CD14-positive monocyte (primary cell): ENCODE data around the gene KDM4E. TPM values are rescaled to one million over a fixed set of nuclear protein-coding genes. Genes with fewer than 3 reads are reported as not detected.

Experiments
- DNase-seq, 3 donors: peaks; one replicate each; pipeline ENCODE4 v3.0.0-alpha.2; 2011 to 2022
- H2AFZ ChIP-seq: 2 replicates; pipeline ENCODE4 v1.6.0; 2012; ENCODE audit warnings: mild to moderate bottlenecking, low read depth, low read length, inconsistent platforms; ENCODE audit not compliant: insufficient read depth, poor library complexity, severe bottlenecking
- H3K27ac ChIP-seq, 2 donors: 1 replicate in 1 of 2; 2 replicates in 1 of 2; pipeline ENCODE4 v1.5.1; 2012 to 2013; ENCODE audit warnings: low read length in 2 of 2, control low read depth in 1 of 2, inconsistent platforms in 1 of 2, low read depth in 1 of 2, mild to moderate bottlenecking in 1 of 2
- H3K27me3 ChIP-seq, 2 donors: one replicate each; pipeline versions ENCODE4 v1.6.0 to v1.6.1; 2011 to 2013; ENCODE audit warnings: low read length in 2 of 2; ENCODE audit not compliant: control insufficient read depth in 2 of 2, insufficient read depth in 2 of 2
- H3K36me3 ChIP-seq, 2 donors: replicated peaks in 1 of 2; 1 replicate in 1 of 2; 2 replicates in 1 of 2; pipeline versions ENCODE4 v1.5.1 to v1.6.1; 2012 to 2013; ENCODE audit warnings: low read length in 2 of 2, control low read depth in 1 of 2, inconsistent platforms in 1 of 2, mild to moderate bottlenecking in 1 of 2; ENCODE audit not compliant: insufficient read depth in 2 of 2, control insufficient read depth in 1 of 2
- H3K4me1 ChIP-seq, 2 donors: 1 replicate in 1 of 2; 2 replicates in 1 of 2; pipeline versions ENCODE4 v1.5.1 to v1.6.1; 2012 to 2013; ENCODE audit warnings: low read length in 2 of 2, control low read depth in 1 of 2, inconsistent platforms in 1 of 2, mild to moderate bottlenecking in 1 of 2, moderate library complexity in 1 of 2; ENCODE audit not compliant: insufficient read depth in 2 of 2, control insufficient read depth in 1 of 2
- H3K4me2 ChIP-seq: replicated peaks from 2 replicates; pipeline ENCODE3; 2012; ENCODE audit warnings: low read length, moderate library complexity, mild to moderate bottlenecking; ENCODE audit not compliant: poor library complexity, severe bottlenecking; ENCODE audit errors: extremely low read depth
- H3K4me3 ChIP-seq, 3 experiments: fragments of 200-600 bp in 1 of 3; sonication (generic) in 1 of 3; replicated peaks in 1 of 3; 1 replicate in 2 of 3; 2 replicates in 1 of 3; pipeline ENCODE4 v1.5.1; 2011 to 2013; ENCODE audit warnings: low read length in 3 of 3, mild to moderate bottlenecking in 3 of 3, control low read depth in 2 of 3, low read depth in 2 of 3, inconsistent platforms in 1 of 3, moderate library complexity in 1 of 3
- H3K79me2 ChIP-seq: 2 replicates; pipeline ENCODE4 v1.6.0; 2012; ENCODE audit warnings: mild to moderate bottlenecking, control low read depth, inconsistent platforms, low read length, moderate library complexity; ENCODE audit not compliant: insufficient read depth
- H3K9ac ChIP-seq: 2 replicates; pipeline ENCODE4 v1.6.0; 2017; ENCODE audit warnings: low read length, mild to moderate bottlenecking; ENCODE audit not compliant: insufficient read depth, poor library complexity, severe bottlenecking
- H3K9me3 ChIP-seq, 2 donors: replicated peaks in 1 of 2; 1 replicate in 1 of 2; 2 replicates in 1 of 2; pipeline versions ENCODE4 v1.5.1 to v1.6.1; 2012 to 2013; ENCODE audit warnings: low read length in 2 of 2, control low read depth in 1 of 2; ENCODE audit not compliant: control insufficient read depth in 1 of 2, insufficient read depth in 1 of 2
- H4K20me1 ChIP-seq: 2 replicates; pipeline ENCODE4 v1.6.0; 2012; ENCODE audit warnings: mild to moderate bottlenecking, low read length, control low read depth, moderate library complexity; ENCODE audit not compliant: insufficient read depth
- H3K27ac Mint-ChIP-seq, 7 donors: one replicate each; pipeline ENCODE4 v1.8.0; 2020; ENCODE audit warnings: mild to moderate bottlenecking in 7 of 7, mixed read lengths in 7 of 7, moderate library complexity in 6 of 7, inconsistent platforms in 2 of 7
- H3K27me3 Mint-ChIP-seq, 3 donors: one replicate each; pipeline ENCODE4 v1.8.0; 2021 to 2022; ENCODE audit warnings: low read depth in 3 of 3, mild to moderate bottlenecking in 3 of 3, mixed read lengths in 3 of 3, moderate library complexity in 3 of 3, inconsistent platforms in 1 of 3
- H3K36me3 Mint-ChIP-seq, 2 donors: one replicate each; pipeline ENCODE4 v1.8.0; 2020; ENCODE audit warnings: mixed read lengths in 2 of 2, inconsistent platforms in 1 of 2, mild to moderate bottlenecking in 1 of 2
- H3K4me1 Mint-ChIP-seq: one replicate; pipeline ENCODE4 v1.8.0; 2020; ENCODE audit warnings: mild to moderate bottlenecking, mixed read lengths
- H3K4me3 Mint-ChIP-seq, 2 donors: one replicate each; pipeline ENCODE4 v1.8.0; 2020; ENCODE audit warnings: mild to moderate bottlenecking in 2 of 2, mixed read lengths in 2 of 2, moderate library complexity in 1 of 2
- H3K9me3 Mint-ChIP-seq, 7 donors: one replicate each; pipeline ENCODE4 v1.8.0; 2020 to 2022; ENCODE audit warnings: mixed read lengths in 7 of 7, mild to moderate bottlenecking in 6 of 7, moderate library complexity in 6 of 7, inconsistent platforms in 2 of 7
- CTCF ChIP-seq: fragments of 200-600 bp; IDR thresholded peaks from one replicate; pipeline ENCODE4 v1.8.0; 2022; ENCODE audit warnings: antibody characterized with exemption, mild to moderate bottlenecking
- WGBS: methylation state at CpG from one replicate; pipeline ENCODE4 v1.1.5; 2013; ENCODE audit warnings: missing lambda C conversion rate; ENCODE audit not compliant: insufficient coverage; 5-methylcytosine and 5-hydroxymethylcytosine counted together
- intact Hi-C, 2 donors: fragments of 100-400 bp; cut with micrococcal nuclease; formaldehyde crosslinking; loops; one replicate each; pipeline versions ENCODE4 v1.15.0 to v1.15.1; 2023
- polyA plus RNA-seq, 3 donors: library from polyadenylated mRNA; depleted of rRNA in 1 of 3; unstranded in 2 of 3; stranded (reverse) in 1 of 3; fragments of 300-500 nt in 2 of 3; fragments of >200 nt in 1 of 3; fragmentation: Illumina TruSeq in 2 of 3; gene quantifications; 1 replicate in 2 of 3; 2 replicates in 1 of 3; pipeline ENCODE4 v1.2.3, GENCODE V29; 2012 to 2021

KDM4E gene
- polyA plus RNA-seq, 3 donors, result not detected

DNA sequence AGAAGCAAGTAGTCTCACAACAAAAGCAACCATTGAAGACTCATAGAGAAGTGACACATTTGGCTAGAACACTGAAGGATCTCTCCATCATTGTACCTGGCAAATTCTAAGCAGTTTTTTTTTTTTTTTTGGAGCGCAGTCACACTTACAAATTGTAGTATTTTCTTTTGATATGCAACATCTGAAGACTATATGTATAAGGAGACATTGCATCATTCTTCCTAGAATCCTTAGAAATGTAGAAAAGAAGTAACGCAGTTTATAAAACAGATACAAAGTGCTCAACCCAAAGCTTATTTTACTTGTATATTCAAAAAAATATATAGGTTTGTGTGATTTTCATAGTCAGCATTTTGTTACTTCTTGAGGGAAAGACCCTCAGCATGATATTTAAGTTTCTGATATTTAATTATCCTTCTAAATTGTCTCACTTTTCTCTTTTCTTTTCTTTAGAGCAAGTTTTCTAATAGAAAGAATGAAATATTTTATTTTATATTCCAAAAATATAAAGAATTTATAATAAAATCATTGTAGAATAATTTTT is 31.6 kb upstream of the KDM4E start:
- H3K79me2 ChIP-seq, result no peaks in the 10 kb centered on the region
- H4K20me1 ChIP-seq, result no peaks in the 10 kb centered on the region
- no peaks in the 10 kb centered on the region for H3K9me3 ChIP-seq
- H2AFZ ChIP-seq, result no peak overlapping the region
- H3K9me3 Mint-ChIP-seq, result peaks cover 0 to 7% (median 1%) of the 10 kb centered on the region in 7 donors
- no peaks in the 10 kb centered on the region for H3K4me1 Mint-ChIP-seq
- H3K4me1 ChIP-seq, result no peaks in the 10 kb centered on the region
- no peaks in the 10 kb centered on the region for H3K36me3 Mint-ChIP-seq
- WGBS, result no CpG with 5 or more reads among the region's 2 CpGs
- no peak overlapping the region for H3K4me3 Mint-ChIP-seq
- no peak overlapping the region for H3K27ac ChIP-seq
- H3K27ac Mint-ChIP-seq, result no peak overlapping the region
- H3K4me3 ChIP-seq, result no peak overlapping the region
- H3K36me3 ChIP-seq, result no peaks in the 10 kb centered on the region
- H3K27me3 Mint-ChIP-seq, result peaks cover 0 to 5% (median 3%) of the 10 kb centered on the region in 3 donors
- no peak overlapping the region for H3K9ac ChIP-seq
- no peak for DNase-seq
- TF ChIP-seq CTCF, result no peak
- intact Hi-C loops, result no loop called here
- peaks cover 2 to 4% of the 10 kb centered on the region in 2 donors for H3K27me3 ChIP-seq
- no peak overlapping the region for H3K4me2 ChIP-seq

- no peak overlapping the region for H3K9ac ChIP-seq
- Mint-ChIP-seq H3K4me3 (no peak overlapping the region), H3K27ac (no peak overlapping the region), H3K9me3 (peaks cover 2 to 12% (median 4%) of the 10 kb centered on the region in 7 donors), H3K27me3 (peaks cover 0 to 2% (median 0%) of the 10 kb centered on the region in 3 donors), H3K36me3 (no peaks in the 10 kb centered on the region), H3K4me1 (no peaks in the 10 kb centered on the region)
- intact Hi-C loops, result no loop called here
- no peak overlapping the region for H3K27ac ChIP-seq
- H3K4me2 ChIP-seq, result no peak overlapping the region
- no peaks in the 10 kb centered on the region for H3K4me1 ChIP-seq
- no peak for TF ChIP-seq CTCF
- no peak overlapping the region for H3K4me3 ChIP-seq
- no peak overlapping the region for H2AFZ ChIP-seq
- H3K27me3 ChIP-seq, result no peaks in the 10 kb centered on the region
- no peaks in the 10 kb centered on the region for H4K20me1 ChIP-seq
- 100% methylated on average over 2 of the region's 6 CpGs for WGBS
- no peaks in the 10 kb centered on the region for H3K79me2 ChIP-seq
- no peaks in the 10 kb centered on the region for H3K36me3 ChIP-seq
- H3K9me3 ChIP-seq, result no peaks in the 10 kb centered on the region
- DNase-seq, result no peak
These were observed 27.6 kb upstream of the KDM4E start for GRCh38 chr11:94997437-94997836.
